Measurements from ENCODE around the gene GPR17. TPM values are rescaled to one million over a fixed set of nuclear protein-coding genes. Genes with fewer than 3 reads are reported as not detected.

Gene GPR17
- total RNA-seq, 8 experiments from 2014 or later: 0.27 to 1.7 (median 0.45) TPM; not detected in 1

GRCh38 chr2:127619877-127620705, 25.9 kb upstream of the GPR17 start:
- in situ Hi-C loops (cut with MboI; ENCODE audit: low pct_unique_long_range_greater_than_20kb in 2 of 9, low sequenced_read_pairs in 9 of 9, unreplicated experiment in 9 of 9): no loop called here
- Histone ChIP-seq H3K4me1 (replicated peaks in 1 of 2) (no peaks in the 10 kb centered on the region), H3K4me3 (no peak overlapping the region), H3K27ac (no peak overlapping the region)
- WGBS, 10 experiments: 0 to 100% (median 34%) methylated on average over 1 to 2 of the region's 16 CpGs; no CpG with 5 or more reads in 6 of the 10 experiments
- ATAC-seq (replicated peaks in 6 of 8): peak in 4 of 8 experiments; percentile 33 to 99 (median 78)

DNA sequence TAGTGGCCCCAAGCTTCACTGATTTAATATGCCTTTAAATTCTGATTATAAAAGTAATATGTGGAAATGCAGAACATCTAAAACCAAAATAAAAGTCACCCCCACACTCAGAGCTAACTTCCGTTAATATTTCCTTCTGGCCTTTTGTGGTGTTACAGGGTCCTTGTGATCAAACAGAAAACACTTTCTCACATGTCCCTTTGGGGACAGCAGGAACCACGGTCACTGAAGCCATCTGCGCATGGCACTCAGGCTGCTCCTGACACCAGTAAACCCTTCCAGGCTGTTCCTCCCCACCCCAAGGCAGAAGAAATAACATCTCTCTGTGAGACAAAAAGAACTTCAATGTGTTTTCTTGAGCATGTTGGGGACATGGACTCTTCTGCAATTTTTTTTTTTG, 25.1 kb upstream of the GPR17 start:
- Histone ChIP-seq H3K4me1 (replicated peaks in 1 of 2) (no peaks in the 10 kb centered on the region), H3K4me3 (no peak overlapping the region), H3K27ac (no peak overlapping the region)
- no peak for ATAC-seq (replicated peaks in 6 of 8)
- in situ Hi-C loops (cut with MboI; ENCODE audit: low pct_unique_long_range_greater_than_20kb in 2 of 9, low sequenced_read_pairs in 9 of 9, unreplicated experiment in 9 of 9): no loop called here
- WGBS, 10 experiments: 17 to 94% (median 63%) methylated on average over 1 to 3 of the region's 3 CpGs; no CpG with 5 or more reads in 2 of the 10 experiments

DNA sequence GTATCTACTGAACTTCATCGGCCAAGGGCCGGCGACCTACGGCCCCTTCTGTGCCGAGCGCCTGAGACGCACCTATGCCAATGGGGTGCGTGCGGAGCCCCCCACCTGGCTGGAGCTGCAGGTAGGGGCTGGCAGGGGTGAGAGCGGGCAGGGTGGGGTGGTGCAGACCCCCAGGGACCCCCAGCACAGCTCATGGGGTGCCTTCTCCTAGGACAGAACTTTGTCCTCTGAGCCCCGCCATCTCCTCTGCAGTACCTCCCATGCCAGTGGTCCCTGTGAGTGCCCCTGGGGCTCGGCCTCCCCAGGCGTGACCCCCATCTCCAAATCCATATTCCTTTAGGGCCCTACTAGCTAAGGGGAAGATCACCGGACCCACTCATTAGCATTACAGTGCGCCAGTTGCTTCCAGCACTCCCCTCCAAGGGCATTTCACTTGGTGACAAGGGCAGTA, 23.9 kb upstream of the GPR17 start:
- no peaks in the 10 kb centered on the region for H3K4me1 ChIP-seq (replicated peaks in 1 of 2)
- H3K27ac ChIP-seq: no peak overlapping the region
- 40 to 94% (median 70%) methylated on average over 1 to 2 of the region's 15 CpGs; no CpG with 5 or more reads in 7 of the 10 experiments for WGBS, 10 experiments
- in situ Hi-C loops (cut with MboI; ENCODE audit: low pct_unique_long_range_greater_than_20kb in 2 of 9, low sequenced_read_pairs in 9 of 9, unreplicated experiment in 9 of 9): no loop called here
- H3K4me3 ChIP-seq: no peak overlapping the region
- no peak for ATAC-seq (replicated peaks in 6 of 8)

GRCh38 chr2:127622561-127623387, 23.2 kb upstream of the GPR17 start:
- Histone ChIP-seq H3K4me1 (replicated peaks in 1 of 2) (no peaks in the 10 kb centered on the region), H3K4me3 (no peak overlapping the region), H3K27ac (no peak overlapping the region)
- in situ Hi-C loops (cut with MboI; ENCODE audit: low pct_unique_long_range_greater_than_20kb in 2 of 9, low sequenced_read_pairs in 9 of 9, unreplicated experiment in 9 of 9): no loop called here
- 79 to 100% (median 100%) methylated on average over 1 to 5 of the region's 21 CpGs; no CpG with 5 or more reads in 5 of the 10 experiments for WGBS, 10 experiments
- ATAC-seq (replicated peaks in 6 of 8): no peak

DNA sequence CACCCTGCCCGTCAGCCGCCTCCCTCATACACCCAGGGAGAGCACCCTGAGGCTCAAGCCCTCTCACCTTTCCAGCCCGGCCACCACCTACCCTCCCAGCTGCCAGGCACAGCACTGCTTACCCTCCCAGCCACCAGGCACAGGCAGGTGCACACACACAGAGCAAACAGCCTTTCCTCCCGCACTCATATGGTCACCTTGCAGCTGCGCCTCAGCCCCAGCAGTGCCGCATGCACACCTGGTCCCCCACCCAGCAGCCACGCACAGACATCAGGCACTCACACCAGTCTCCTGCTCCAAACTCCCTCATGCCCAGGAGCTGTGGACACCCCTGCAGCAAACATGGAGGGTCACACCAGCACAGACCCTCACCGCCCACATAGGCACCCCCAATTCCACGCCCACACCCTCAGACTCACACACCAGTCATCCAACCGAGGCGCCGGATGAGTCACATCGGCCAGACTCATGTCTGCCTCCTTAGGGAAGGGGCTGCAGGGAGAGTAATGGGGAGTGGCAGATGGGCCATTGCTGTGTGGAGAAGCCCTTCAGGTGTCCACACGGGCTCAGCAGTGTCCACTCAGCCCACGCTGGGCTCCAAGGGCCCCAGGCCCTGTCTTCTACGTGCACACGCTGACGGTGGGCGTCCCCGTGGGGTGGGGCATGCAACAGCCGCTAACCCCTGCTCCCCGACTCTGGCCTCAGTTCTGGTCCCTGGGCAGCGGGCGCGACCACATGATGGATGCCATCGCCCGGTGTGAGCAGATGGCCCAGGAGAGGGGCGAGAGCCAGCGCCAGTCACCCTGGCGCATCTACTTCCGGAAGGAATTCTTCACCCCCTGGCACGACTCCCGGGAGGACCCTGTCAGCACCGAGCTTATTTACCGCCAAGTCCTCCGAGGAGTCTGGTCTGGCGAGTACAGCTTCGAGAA, 22.3 kb upstream of the GPR17 start:
- Histone ChIP-seq H3K4me1 (replicated peaks in 1 of 2) (no peaks in the 10 kb centered on the region), H3K4me3 (no peak overlapping the region), H3K27ac (no peak overlapping the region)
- ATAC-seq (replicated peaks in 6 of 8): peak in 1 of 8 experiments; percentile 41
- in situ Hi-C loops (cut with MboI; ENCODE audit: low pct_unique_long_range_greater_than_20kb in 2 of 9, low sequenced_read_pairs in 9 of 9, unreplicated experiment in 9 of 9): no loop called here
- 20 to 100% (median 76%) methylated on average over 1 to 7 of the region's 38 CpGs; no CpG with 5 or more reads in 3 of the 10 experiments for WGBS, 10 experiments

GRCh38 chr2:127624320-127624755, 21.6 kb upstream of the GPR17 start:
- no peak overlapping the region for H3K27ac ChIP-seq
- in situ Hi-C loops (cut with MboI; ENCODE audit: low pct_unique_long_range_greater_than_20kb in 2 of 9, low sequenced_read_pairs in 9 of 9, unreplicated experiment in 9 of 9): no loop called here
- no peaks in the 10 kb centered on the region for H3K4me1 ChIP-seq (replicated peaks in 1 of 2)
- H3K4me3 ChIP-seq: no peak overlapping the region
- 90 to 100% (median 97%) methylated on average over 1 to 3 of the region's 5 CpGs; no CpG with 5 or more reads in 6 of the 10 experiments for WGBS, 10 experiments
- no peak for ATAC-seq (replicated peaks in 6 of 8)

DNA sequence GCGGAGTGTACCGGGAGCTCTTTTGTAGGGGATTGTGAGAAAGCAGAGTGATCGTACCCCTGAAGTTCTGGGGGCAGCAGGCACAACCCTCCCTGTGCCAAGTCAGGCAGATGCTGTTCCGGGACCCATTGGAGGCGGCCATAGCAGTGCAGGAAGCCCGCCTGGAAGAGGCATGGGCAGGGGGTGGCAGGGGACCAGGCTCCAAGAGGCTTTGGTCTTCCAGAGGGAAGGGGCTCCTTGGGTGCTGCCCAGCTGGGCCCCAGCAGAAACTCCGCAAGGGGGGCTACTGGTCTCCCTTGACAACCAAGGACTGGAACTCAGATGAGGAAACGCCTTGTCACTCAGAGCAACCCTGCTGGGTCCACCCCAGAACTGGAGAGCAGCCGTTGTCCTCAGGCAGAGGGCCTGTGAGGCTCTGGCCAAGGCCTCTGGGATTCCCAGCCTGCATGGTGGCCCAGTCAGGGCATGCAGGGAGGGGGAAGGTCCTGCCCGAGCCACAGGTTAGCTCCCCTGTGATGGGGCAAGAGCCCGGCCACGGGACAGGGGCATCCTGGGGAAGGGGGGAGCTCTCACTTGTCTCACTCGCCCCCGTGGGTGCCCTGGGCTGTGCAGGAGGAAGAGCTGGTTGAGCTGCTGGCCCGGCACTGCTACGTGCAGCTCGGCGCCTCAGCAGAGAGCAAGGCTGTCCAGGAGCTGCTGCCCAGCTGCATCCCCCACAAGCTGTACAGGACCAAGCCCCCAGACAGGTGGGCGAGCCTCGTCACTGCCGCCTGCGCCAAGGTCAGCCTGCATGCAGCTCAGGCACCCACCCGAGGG, 21.0 kb upstream of the GPR17 start:
- ATAC-seq (replicated peaks in 6 of 8): peak in 1 of 8 experiments; percentile 52
- no peaks in the 10 kb centered on the region for H3K4me1 ChIP-seq (replicated peaks in 1 of 2)
- WGBS, 10 experiments: 75 to 100% (median 100%) methylated on average over 2 to 3 of the region's 23 CpGs; no CpG with 5 or more reads in 6 of the 10 experiments
- no peak overlapping the region for H3K27ac ChIP-seq
- in situ Hi-C loops (cut with MboI; ENCODE audit: low pct_unique_long_range_greater_than_20kb in 2 of 9, low sequenced_read_pairs in 9 of 9, unreplicated experiment in 9 of 9): no loop called here
- H3K4me3 ChIP-seq: no peak overlapping the region

GRCh38 chr2:127625572-127625951, 20.4 kb upstream of the GPR17 start:
- Histone ChIP-seq H3K27ac (no peak overlapping the region), H3K4me3 (no peak overlapping the region), H3K4me1 (replicated peaks in 1 of 2) (no peaks in the 10 kb centered on the region)
- WGBS, 10 experiments: 33 to 80% (median 65%) methylated on average over 1 to 2 of the region's 2 CpGs; no CpG with 5 or more reads in 6 of the 10 experiments
- no peak for ATAC-seq (replicated peaks in 6 of 8)
- in situ Hi-C loops (cut with MboI; ENCODE audit: low pct_unique_long_range_greater_than_20kb in 2 of 9, low sequenced_read_pairs in 9 of 9, unreplicated experiment in 9 of 9): no loop called here

GRCh38 chr2:127626175-127626574, 19.8 kb upstream of the GPR17 start:
- ATAC-seq (replicated peaks in 6 of 8): peak in 1 of 8 experiments; percentile 29
- Histone ChIP-seq H3K4me1 (replicated peaks in 1 of 2) (no peaks in the 10 kb centered on the region), H3K27ac (no peak overlapping the region), H3K4me3 (no peak overlapping the region)
- 10 to 80% (median 64%) methylated on average over 1 to 5 of the region's 12 CpGs; no CpG with 5 or more reads in 3 of the 10 experiments for WGBS, 10 experiments
- in situ Hi-C loops (cut with MboI; ENCODE audit: low pct_unique_long_range_greater_than_20kb in 2 of 9, low sequenced_read_pairs in 9 of 9, unreplicated experiment in 9 of 9): no loop called here

- ATAC-seq (replicated peaks in 6 of 8): no peak
- Histone ChIP-seq H3K4me3 (no peak overlapping the region), H3K4me1 (replicated peaks in 1 of 2) (no peaks in the 10 kb centered on the region), H3K27ac (no peak overlapping the region)
- 70 to 80% methylated on average over 2 to 4 of the region's 28 CpGs; no CpG with 5 or more reads in 8 of the 10 experiments for WGBS, 10 experiments
- in situ Hi-C loops (cut with MboI; ENCODE audit: low pct_unique_long_range_greater_than_20kb in 2 of 9, low sequenced_read_pairs in 9 of 9, unreplicated experiment in 9 of 9): no loop called here
Observed at GRCh38 chr2:127626917-127627739, 18.8 kb upstream of the GPR17 start.

Data from motor neuron (in vitro differentiated cells).